Activated CD8-positive, alpha-beta memory T cell treated with anti-CD3 and anti-CD28 coated beads, Interleukin-2, amount 50 U/mL, for 48 hours (primary cell): ENCODE measurements around the gene ZKSCAN1.
"Not testable (repeated sequence)": the region's sequence is repeated elsewhere in the genome, so short reads cannot be mapped to it uniquely, and the experiment has no call there.

Experiments used
- DNase-seq: peaks from one replicate; pipeline ENCODE4 v3.0.0-alpha.2; 2020

Gene ZKSCAN1

GRCh38 chr7:100003711-100004661 is 11.4 kb upstream of the ZKSCAN1 start:
- no peak for DNase-seq

GRCh38 chr7:100007887-100008286 is 7.5 kb upstream of the ZKSCAN1 start:
- no peak for DNase-seq

- no peak for DNase-seq
These were observed 6.9 kb upstream of the ZKSCAN1 start for GRCh38 chr7:100008525-100008924.

GRCh38 chr7:100009952-100010351 is 5.4 kb upstream of the ZKSCAN1 start:
- DNase-seq = not testable (repeated sequence)

GRCh38 chr7:100010901-100011300 is 4.5 kb upstream of the ZKSCAN1 start:
- no peak for DNase-seq

- DNase-seq = no peak
These were observed 3.9 kb upstream of the ZKSCAN1 start for GRCh38 chr7:100011516-100011915.

GRCh38 chr7:100012385-100013327 is 2.7 kb upstream of the ZKSCAN1 start:
- not testable (repeated sequence) for DNase-seq

GRCh38 chr7:100013328-100013676 is 2.1 kb upstream of the ZKSCAN1 start:
- DNase-seq = no peak

GRCh38 chr7:100016215-100016901 is 962 bp downstream of the ZKSCAN1 start:
- no peak for DNase-seq

- DNase-seq = no peak
These were observed 1.9 kb downstream of the ZKSCAN1 start for GRCh38 chr7:100017300-100017699.

GRCh38 chr7:100017875-100018274 is 2.5 kb downstream of the ZKSCAN1 start:
- DNase-seq = no peak

- no peak for DNase-seq
These were observed 4.5 kb downstream of the ZKSCAN1 start for GRCh38 chr7:100019908-100020307.

GRCh38 chr7:100021297-100021696 is 5.9 kb downstream of the ZKSCAN1 start:
- DNase-seq = no peak

- no peak for DNase-seq
These were observed 7.2 kb downstream of the ZKSCAN1 start for GRCh38 chr7:100022621-100023020.

GRCh38 chr7:100023526-100023925 is 8.1 kb downstream of the ZKSCAN1 start:
- DNase-seq = no peak

- no peak for DNase-seq
These were observed 8.7 kb downstream of the ZKSCAN1 start for GRCh38 chr7:100024020-100024619.

- DNase-seq = no peak
These were observed 11.8 kb downstream of the ZKSCAN1 start for GRCh38 chr7:100027197-100027596.

GRCh38 chr7:100029596-100029995 is 14.2 kb downstream of the ZKSCAN1 start:
- DNase-seq = no peak

GRCh38 chr7:100033526-100033925 is 18.1 kb downstream of the ZKSCAN1 start:
- no peak for DNase-seq

GRCh38 chr7:100034871-100035510 is 19.6 kb downstream of the ZKSCAN1 start:
- DNase-seq = no peak

GRCh38 chr7:100035876-100036275 is 20.5 kb downstream of the ZKSCAN1 start:
- no peak for DNase-seq

GRCh38 chr7:100038326-100038725 is 22.9 kb downstream of the ZKSCAN1 start:
- no peak for DNase-seq
